ENCODE measurements around the gene ELOA. TPM values are rescaled to one million over a fixed set of nuclear protein-coding genes. Genes with fewer than 3 reads are reported as not detected.
A peak's percentile ranks its signal among the peaks of the same experiment; 100 is the strongest.

The ELOA gene
- total and polyA plus RNA-seq, 9 of the 15 experiments (the other 6 are each of a cell fraction or from before 2014, with no cell fraction given) = 31.9 to 98.6 (median 61.3) TPM

DNA sequence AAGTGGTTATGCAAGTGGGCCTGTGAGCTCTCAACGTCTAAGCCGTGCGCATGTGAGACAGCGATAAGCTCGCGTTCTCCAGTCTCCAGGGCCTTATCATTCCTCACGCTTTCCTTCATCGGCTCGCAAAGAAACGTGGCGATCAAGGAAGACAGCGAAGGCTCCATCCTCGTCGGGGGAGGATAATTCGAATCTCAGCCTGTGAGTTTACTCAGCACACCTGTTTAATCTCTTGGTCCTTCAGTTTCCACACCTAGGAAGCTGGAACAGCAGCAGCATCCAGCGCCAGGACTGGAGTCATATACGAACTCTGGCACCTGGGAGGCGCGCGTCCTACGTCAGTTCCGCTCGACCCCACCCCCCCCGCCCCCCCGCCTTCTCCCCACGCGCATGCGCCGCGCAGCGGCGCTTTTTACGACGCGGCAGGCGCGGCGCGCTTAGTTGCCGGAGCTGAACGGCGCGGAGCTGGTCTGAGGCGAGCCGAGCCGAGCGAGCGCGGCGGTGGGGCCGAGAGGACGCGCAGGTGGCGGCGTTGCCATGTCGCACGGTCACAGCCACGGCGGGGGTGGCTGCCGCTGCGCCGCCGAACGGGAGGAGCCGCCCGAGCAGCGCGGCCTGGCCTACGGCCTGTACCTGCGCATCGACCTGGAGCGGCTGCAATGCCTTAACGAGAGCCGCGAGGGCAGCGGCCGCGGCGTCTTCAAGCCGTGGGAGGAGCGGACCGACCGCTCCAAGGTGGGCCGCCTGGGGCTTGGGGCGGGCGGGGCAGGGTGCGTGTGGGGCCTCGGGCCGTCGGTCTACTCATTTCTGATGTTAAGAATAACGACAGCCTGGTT is 34.9 kb downstream of the ELOA start, which contains the start of gene PITHD1 (continued):
- peak; percentile 38 for TF ChIP-seq REST (IDR thresholded peaks at IDR 0.05; ENCODE audit: borderline replicate concordance)
- no peak for TF ChIP-seq REST (CRISPR knock-in tag; IDR thresholded peaks at IDR 0.05; ENCODE audit: low read depth)
- no peak for TF ChIP-seq NR2F6 (CRISPR knock-in tag; IDR thresholded peaks at IDR 0.05)
- TF ChIP-seq RFX1 (IDR thresholded peaks at IDR 0.05) = peak; percentile 35; the same call in 1 of the 2 replicates
- peak; percentile 78 for TF ChIP-seq ETV5 (CRISPR knock-in tag; IDR thresholded peaks at IDR 0.05; ENCODE audit: low read depth)
- no peak for TF ChIP-seq PRPF4 (IDR thresholded peaks at IDR 0.05; ENCODE audit: insufficient read depth, low read depth, low read length, poor library complexity, severe bottlenecking)
- peak; percentile 78; the same call in 1 of the 2 replicates for TF ChIP-seq KDM2B (CRISPR knock-in tag; IDR thresholded peaks at IDR 0.05)
- TF ChIP-seq ETS2 (tag; IDR thresholded peaks at IDR 0.05; ENCODE audit: borderline replicate concordance, poor library complexity, severe bottlenecking) = no peak
- peak; percentile 78 for TF ChIP-seq CHD1 (IDR thresholded peaks at IDR 0.05; ENCODE audit: low read length)
- TF ChIP-seq EGR1 (conservative IDR thresholded peaks at IDR 0.05) = peak; percentile 22; the same call in 1 of the 2 replicates
- 0 out of 2 replicates have a peak, but pooled peaks have one; percentile 67 for TF ChIP-seq ATF6 (CRISPR knock-in tag; IDR thresholded peaks at IDR 0.05)
- no peak; the same call in none of the 2 replicates for TF ChIP-seq MTA3 (IDR thresholded peaks at IDR 0.05; ENCODE audit: borderline replicate concordance)
- no peak for TF ChIP-seq PCBP2 (IDR thresholded peaks at IDR 0.05; ENCODE audit: low read depth, low read length, poor library complexity, severe bottlenecking)
- no peak for TF ChIP-seq ZNF354B (CRISPR knock-in tag; IDR thresholded peaks at IDR 0.05)
- TF ChIP-seq IRF9 (tag; IDR thresholded peaks at IDR 0.05) = 0 out of 2 replicates have a peak, but pooled peaks have one; percentile 51

All from K562 (cell line).